Measurements from ENCODE around the gene SCARB1.

The SCARB1 gene

GRCh38 chr12:124872068-124872719 lies 8.5 kb upstream of the SCARB1 start:
- H3K36me3 Mint-ChIP-seq (ENCODE audit: low read depth) = no peaks in the 10 kb centered on the region
- peaks cover 12% of the 10 kb centered on the region for H3K4me1 Mint-ChIP-seq (ENCODE audit: low read depth)
- peaks cover 12% of the 10 kb centered on the region for H3K27me3 Mint-ChIP-seq
- no peak overlapping the region for H3K27ac Mint-ChIP-seq
- H3K9me3 Mint-ChIP-seq = no peaks in the 10 kb centered on the region
- H3K4me3 Mint-ChIP-seq = no peak overlapping the region

GRCh38 chr12:124871297-124871696 lies 7.6 kb upstream of the SCARB1 start:
- no peak overlapping the region for H3K4me3 Mint-ChIP-seq
- peaks cover 15% of the 10 kb centered on the region for H3K4me1 Mint-ChIP-seq (ENCODE audit: low read depth)
- H3K27ac Mint-ChIP-seq = no peak overlapping the region
- peaks cover 12% of the 10 kb centered on the region for H3K27me3 Mint-ChIP-seq
- no peaks in the 10 kb centered on the region for H3K36me3 Mint-ChIP-seq (ENCODE audit: low read depth)
- no peaks in the 10 kb centered on the region for H3K9me3 Mint-ChIP-seq

GRCh38 chr12:124870515-124870914 lies 6.9 kb upstream of the SCARB1 start:
- Mint-ChIP-seq H3K27me3 (peaks cover 12% of the 10 kb centered on the region), H3K27ac (no peak overlapping the region), H3K4me1 (ENCODE audit: low read depth) (peaks cover 15% of the 10 kb centered on the region), H3K4me3 (no peak overlapping the region), H3K36me3 (ENCODE audit: low read depth) (no peaks in the 10 kb centered on the region), H3K9me3 (no peaks in the 10 kb centered on the region)

- peaks cover 12% of the 10 kb centered on the region for H3K27me3 Mint-ChIP-seq
- no peaks in the 10 kb centered on the region for H3K36me3 Mint-ChIP-seq (ENCODE audit: low read depth)
- H3K4me1 Mint-ChIP-seq (ENCODE audit: low read depth) = peaks cover 18% of the 10 kb centered on the region
- no peak overlapping the region for H3K27ac Mint-ChIP-seq
- H3K4me3 Mint-ChIP-seq = peak overlapping the region; percentile 40
- H3K9me3 Mint-ChIP-seq = no peaks in the 10 kb centered on the region
Observed at GRCh38 chr12:124869059-124869665, 5.5 kb upstream of the SCARB1 start.

- H3K4me1 Mint-ChIP-seq (ENCODE audit: low read depth) = peaks cover 22% of the 10 kb centered on the region
- H3K27me3 Mint-ChIP-seq = peaks cover 12% of the 10 kb centered on the region
- H3K4me3 Mint-ChIP-seq = peak overlapping the region; percentile 7
- no peak overlapping the region for H3K27ac Mint-ChIP-seq
- H3K9me3 Mint-ChIP-seq = no peaks in the 10 kb centered on the region
- no peaks in the 10 kb centered on the region for H3K36me3 Mint-ChIP-seq (ENCODE audit: low read depth)
Observed at GRCh38 chr12:124868252-124869058, 4.8 kb upstream of the SCARB1 start.

GRCh38 chr12:124867401-124867930 lies 3.8 kb upstream of the SCARB1 start:
- Mint-ChIP-seq H3K4me3 (no peak overlapping the region), H3K4me1 (ENCODE audit: low read depth) (peaks cover 28% of the 10 kb centered on the region), H3K36me3 (ENCODE audit: low read depth) (no peaks in the 10 kb centered on the region), H3K27ac (no peak overlapping the region), H3K9me3 (no peaks in the 10 kb centered on the region), H3K27me3 (peaks cover 12% of the 10 kb centered on the region)

- no peaks in the 10 kb centered on the region for H3K9me3 Mint-ChIP-seq
- no peak overlapping the region for H3K27ac Mint-ChIP-seq
- H3K4me1 Mint-ChIP-seq (ENCODE audit: low read depth) = peaks cover 33% of the 10 kb centered on the region
- peaks cover under 1% of the 10 kb centered on the region for H3K36me3 Mint-ChIP-seq (ENCODE audit: low read depth)
- no peak overlapping the region for H3K4me3 Mint-ChIP-seq
- H3K27me3 Mint-ChIP-seq = peaks cover 12% of the 10 kb centered on the region
Observed at GRCh38 chr12:124866883-124867400, 3.3 kb upstream of the SCARB1 start.

GRCh38 chr12:124866195-124866882 lies 2.7 kb upstream of the SCARB1 start:
- Mint-ChIP-seq H3K27ac (no peak overlapping the region), H3K9me3 (no peaks in the 10 kb centered on the region), H3K27me3 (peaks cover 12% of the 10 kb centered on the region), H3K36me3 (ENCODE audit: low read depth) (peaks cover 5% of the 10 kb centered on the region), H3K4me3 (no peak overlapping the region), H3K4me1 (ENCODE audit: low read depth) (peaks cover 38% of the 10 kb centered on the region)

- H3K9me3 Mint-ChIP-seq = no peaks in the 10 kb centered on the region
- H3K4me3 Mint-ChIP-seq = no peak overlapping the region
- H3K4me1 Mint-ChIP-seq (ENCODE audit: low read depth) = peaks cover 38% of the 10 kb centered on the region
- H3K27me3 Mint-ChIP-seq = peaks cover 12% of the 10 kb centered on the region
- H3K27ac Mint-ChIP-seq = no peak overlapping the region
- H3K36me3 Mint-ChIP-seq (ENCODE audit: low read depth) = peaks cover 5% of the 10 kb centered on the region
Observed at GRCh38 chr12:124865728-124866127, 2.1 kb upstream of the SCARB1 start.

GRCh38 chr12:124864326-124864752 lies 675 bp upstream of the SCARB1 start:
- H3K9me3 Mint-ChIP-seq = no peaks in the 10 kb centered on the region
- H3K4me3 Mint-ChIP-seq = peak overlapping the region; percentile 65
- H3K27ac Mint-ChIP-seq = peak overlapping the region; percentile 85
- H3K27me3 Mint-ChIP-seq = peaks cover 10% of the 10 kb centered on the region
- peaks cover 36% of the 10 kb centered on the region for H3K4me1 Mint-ChIP-seq (ENCODE audit: low read depth)
- peaks cover 13% of the 10 kb centered on the region for H3K36me3 Mint-ChIP-seq (ENCODE audit: low read depth)

GRCh38 chr12:124862768-124863415 lies 772 bp downstream of the SCARB1 start:
- Mint-ChIP-seq H3K36me3 (ENCODE audit: low read depth) (peaks cover 14% of the 10 kb centered on the region), H3K9me3 (no peaks in the 10 kb centered on the region), H3K27ac (peak overlapping the region; percentile 86), H3K27me3 (no peaks in the 10 kb centered on the region), H3K4me1 (ENCODE audit: low read depth) (peaks cover 26% of the 10 kb centered on the region), H3K4me3 (peak overlapping the region; percentile 84)

GRCh38 chr12:124861898-124862676 lies 1.6 kb downstream of the SCARB1 start:
- Mint-ChIP-seq H3K36me3 (ENCODE audit: low read depth) (peaks cover 20% of the 10 kb centered on the region), H3K27ac (no peak overlapping the region), H3K4me1 (ENCODE audit: low read depth) (peaks cover 26% of the 10 kb centered on the region), H3K9me3 (no peaks in the 10 kb centered on the region), H3K4me3 (peak overlapping the region; percentile 84), H3K27me3 (no peaks in the 10 kb centered on the region)

- Mint-ChIP-seq H3K4me3 (peak overlapping the region; percentile 84), H3K36me3 (ENCODE audit: low read depth) (peaks cover 20% of the 10 kb centered on the region), H3K27me3 (no peaks in the 10 kb centered on the region), H3K27ac (no peak overlapping the region), H3K4me1 (ENCODE audit: low read depth) (peaks cover 24% of the 10 kb centered on the region), H3K9me3 (no peaks in the 10 kb centered on the region)
Observed at GRCh38 chr12:124861492-124861891, 2.2 kb downstream of the SCARB1 start.

Data from stimulated activated naive CD8-positive, alpha-beta T cell treated with anti-CD3 and anti-CD28 coated beads, Interleukin-15, Interleukin-2, amounts not matched to agents 100 ng/mL and 50 ng/mL, for 24 hours (primary cell).